OCI-LY1 (cell line): ENCODE measurements around the gene EML4.

Experiments
- CTCF ChIP-seq: fragments of 200-600 bp; sonication (generic), shearing (Covaris generic); IDR thresholded peaks from 2 replicates; pipeline ENCODE4 v1.5.1; 2017; ENCODE audit warnings: mild to moderate bottlenecking, antibody characterized with exemption, low read length, moderate library complexity, mixed read lengths
- EZH2 ChIP-seq: fragments of 200-600 bp; sonication (generic), shearing (Covaris generic); IDR thresholded peaks from 2 replicates; pipeline ENCODE4 v1.8.0; 2017; ENCODE audit warnings: borderline replicate concordance, mixed run types, mild to moderate bottlenecking, antibody characterized with exemption, low read length, moderate library complexity, mixed read lengths

- TF ChIP-seq CTCF (no peak), EZH2 (no peak)
Observed at GRCh38 chr2:42289222-42289621, 120.1 kb downstream of the EML4 start.
